Endothelial cell of umbilical vein (primary cell): ENCODE results near the gene APOO. TPM values are rescaled to one million over a fixed set of nuclear protein-coding genes. Genes with fewer than 3 reads are reported as not detected.

Experiments used
- BruUV-seq: library from RNA; stranded (reverse); fragments of 400-500 nt; replicated peaks from 2 replicates; lab custom pipeline; 2021; lab: Mats Ljungman, UMichigan
- CTCF ChIA-PET: fragments of 300-600, 350-600 bp; sonication (Branson Sonifier 250); formaldehyde crosslinking; loops from one replicate; lab custom pipeline; 2021; ENCODE audit warnings: antibody characterized with exemption, inconsistent platforms; lab: Charles Lee
- POLR2A ChIA-PET: fragments of 300-600, 350-600 bp; sonication (Branson Sonifier 250); formaldehyde crosslinking; loops from one replicate; lab custom pipeline; 2021; ENCODE audit warnings: antibody characterized with exemption, inconsistent platforms; lab: Charles Lee
- DNase-seq: peaks from one replicate; pipeline ENCODE4 v3.0.0-alpha.2; 2011; ENCODE audit warnings: low read depth, low spot score
- FAIRE-seq: peaks from 2 replicates; lab custom pipeline; 2011; peaks lifted over from hg19 to GRCh38; lab: Jason Lieb, UNC
- H2AFZ ChIP-seq: 2 replicates; pipeline ENCODE4 v1.6.0; 2012; ENCODE audit warnings: low read depth, low read length, control low read depth, inconsistent platforms
- H3K27ac ChIP-seq: 2 replicates; pipeline ENCODE4 v1.5.1; 2011; ENCODE audit warnings: low read depth, mild to moderate bottlenecking, control low read depth, low read length, moderate library complexity; ENCODE audit not compliant: insufficient read depth
- H3K27me3 ChIP-seq, 2 experiments: 2 replicates each; pipeline versions ENCODE4 v1.6.0 to v1.6.1; 2011; ENCODE audit warnings: low read length in 2 of 2, mixed read lengths in 1 of 2; ENCODE audit not compliant: control insufficient read depth in 2 of 2, insufficient read depth in 2 of 2
- H3K36me3 ChIP-seq, 2 experiments: 2 replicates in 1 of 2; 3 replicates in 1 of 2; pipeline ENCODE4 v1.5.1; 2011; ENCODE audit warnings: low read length in 2 of 2, mild to moderate bottlenecking in 1 of 2, moderate library complexity in 1 of 2; ENCODE audit not compliant: control insufficient read depth in 2 of 2, insufficient read depth in 2 of 2; ENCODE audit errors: extremely low read depth in 1 of 2
- H3K4me1 ChIP-seq: 3 replicates; pipeline ENCODE4 v1.5.1; 2011; ENCODE audit warnings: mild to moderate bottlenecking, low read length; ENCODE audit not compliant: control insufficient read depth, insufficient read depth; ENCODE audit errors: extremely low read depth
- H3K4me2 ChIP-seq: 2 replicates; pipeline ENCODE4 v1.6.1; 2011; ENCODE audit warnings: low read length, control low read depth, mixed read lengths; ENCODE audit not compliant: insufficient read depth
- H3K4me3 ChIP-seq, 3 experiments: fragments of 200-600 bp in 1 of 3; sonication (generic), shearing (Covaris generic) in 1 of 3; replicated peaks in 1 of 3; 2 replicates each; pipeline ENCODE4 v1.5.1; 2011 to 2016; ENCODE audit warnings: control low read depth in 3 of 3, low read length in 3 of 3, mild to moderate bottlenecking in 2 of 3, inconsistent platforms in 1 of 3, low read depth in 1 of 3, moderate library complexity in 1 of 3; ENCODE audit not compliant: insufficient read depth in 1 of 3
- H3K79me2 ChIP-seq: 2 replicates; pipeline ENCODE4 v1.6.0; 2012; ENCODE audit warnings: low read length, inconsistent platforms; ENCODE audit not compliant: control insufficient read depth, insufficient read depth
- H3K9ac ChIP-seq: replicated peaks from 2 replicates; pipeline ENCODE3; 2011; ENCODE audit warnings: low read length, control low read depth; ENCODE audit not compliant: insufficient read depth; ENCODE audit errors: extremely low read depth
- H3K9me1 ChIP-seq: replicated peaks from 3 replicates; pipeline ENCODE4 v1.6.0; 2011; ENCODE audit warnings: mild to moderate bottlenecking, low read length; ENCODE audit not compliant: control insufficient read depth, insufficient read depth; ENCODE audit errors: extremely low read depth
- H3K9me3 ChIP-seq: replicated peaks from 2 replicates; pipeline ENCODE4 v1.5.1; 2012; ENCODE audit warnings: low read length, inconsistent platforms; ENCODE audit not compliant: control insufficient read depth, insufficient read depth
- H4K20me1 ChIP-seq: replicated peaks from 2 replicates; pipeline ENCODE3; 2011; ENCODE audit warnings: mild to moderate bottlenecking, low read length; ENCODE audit not compliant: control insufficient read depth, insufficient read depth; ENCODE audit errors: extremely low read depth
- CTCF ChIP-seq, 2 donors: IDR thresholded peaks; 1 replicate in 1 of 2; 2 replicates in 1 of 2; pipeline ENCODE4 v1.5.1; 2011; ENCODE audit warnings: low read length in 2 of 2, mild to moderate bottlenecking in 2 of 2, moderate library complexity in 2 of 2, control low read depth in 1 of 2, inconsistent platforms in 1 of 2, low read depth in 1 of 2; ENCODE audit not compliant: insufficient read depth in 1 of 2; ENCODE audit errors: extremely low read depth in 1 of 2
- EZH2 ChIP-seq: IDR thresholded peaks from 2 replicates; pipeline ENCODE4 v1.6.1; 2012; ENCODE audit warnings: borderline replicate concordance, low read depth, mild to moderate bottlenecking, moderate library complexity, low read length, inconsistent platforms; ENCODE audit not compliant: severe bottlenecking
- FOS ChIP-seq: IDR thresholded peaks from 2 replicates; pipeline ENCODE4 v1.6.1; 2011; ENCODE audit warnings: mild to moderate bottlenecking, low read length, moderate library complexity, borderline replicate concordance; ENCODE audit not compliant: insufficient read depth
- GATA2 ChIP-seq: IDR thresholded peaks from 2 replicates; pipeline ENCODE4 v1.7.0; 2011; ENCODE audit warnings: low read depth, mild to moderate bottlenecking, moderate library complexity, mixed read lengths, low read length; ENCODE audit not compliant: insufficient read length, insufficient read depth
- JUN ChIP-seq: IDR thresholded peaks from 2 replicates; pipeline ENCODE4 v1.6.1; 2011; ENCODE audit warnings: borderline replicate concordance, low read depth; ENCODE audit not compliant: insufficient read length, insufficient read depth
- MAX ChIP-seq: IDR thresholded peaks from 2 replicates; pipeline ENCODE4 v1.6.1; 2011; ENCODE audit not compliant: insufficient read depth, insufficient read length
- MYC ChIP-seq: IDR thresholded peaks from one replicate; pipeline ENCODE4 v1.6.1; 2011; ENCODE audit warnings: mild to moderate bottlenecking, low read depth, low read length
- POLR2A ChIP-seq: IDR thresholded peaks from 2 replicates; pipeline ENCODE4 v1.6.1; 2012; ENCODE audit warnings: low read depth, mild to moderate bottlenecking, control low read depth, low read length
- POLR2AphosphoS5 ChIP-seq: IDR thresholded peaks from 2 replicates; pipeline ENCODE4 v1.6.1; 2012; ENCODE audit warnings: low read depth, mild to moderate bottlenecking, control low read depth, low read length, moderate library complexity; ENCODE audit not compliant: insufficient read depth
- dilution Hi-C: fragments of 300-500 bp; cut with MboI; formaldehyde crosslinking; loops from one replicate; pipeline ENCODE4 v1.15.0; 2019; ENCODE audit warnings: low sequenced_read_pairs; ENCODE audit not compliant: extremely low pct_ligation_motif_present
- intact Hi-C: fragments of 100-400 bp; cut with micrococcal nuclease; formaldehyde crosslinking; loops from one replicate; pipeline ENCODE4 v1.10.0; 2022
- polyA plus RNA-seq, 4 experiments: library from polyadenylated mRNA; depleted of rRNA in 3 of 4; stranded (reverse) in 3 of 4; unstranded in 1 of 4; fragments of >200 nt; gene quantifications; 2 replicates each; pipeline versions ENCODE4 v1.2.1 to v1.2.3, GENCODE V29; 2011 to 2012; ENCODE audit warnings: missing spikeins in 1 of 4
- total RNA-seq: library from RNA; stranded (reverse); gene quantifications from 2 replicates; pipeline ENCODE4 v1.2.3, GENCODE V29; 2021

APOO gene
- total and polyA plus RNA-seq, 2 donors (not counting 3 experiments of a cell fraction or from before 2014, with no cell fraction given), result 9.8 to 24.3 TPM

- POLR2A ChIA-PET, result no interaction called here
- H2AFZ ChIP-seq, result no peak overlapping the region
- no peaks in the 10 kb centered on the region for H3K79me2 ChIP-seq
- CTCF ChIA-PET, result no interaction called here
- H3K4me1 ChIP-seq, result peaks cover 6% of the 10 kb centered on the region
- no peaks in the 10 kb centered on the region for H3K9me1 ChIP-seq
- H3K4me2 ChIP-seq, result no peak overlapping the region
- no peak for TF ChIP-seq POLR2AphosphoS5
- no peak for TF ChIP-seq GATA2
- no peak for TF ChIP-seq EZH2
- TF ChIP-seq CTCF (IDR thresholded peaks at IDR 0.05; ENCODE audit: extremely low read depth in 1 of 2, insufficient read depth in 1 of 2, low read depth in 1 of 2, low read length in 2 of 2), result no peak
- no peak for TF ChIP-seq JUN
- TF ChIP-seq FOS, result no peak
- TF ChIP-seq MYC, result no peak
- TF ChIP-seq POLR2A, result no peak
- no peak for TF ChIP-seq MAX
- DNase-seq, result no peak
- dilution Hi-C loops, result no loop called here
- no peak overlapping the region for H3K4me3 ChIP-seq
- H3K9me3 ChIP-seq, result no peaks in the 10 kb centered on the region
- no peak overlapping the region for H3K27ac ChIP-seq
- no peaks in the 10 kb centered on the region for H4K20me1 ChIP-seq
- intact Hi-C loops, result no loop called here
- no peaks in the 10 kb centered on the region for H3K36me3 ChIP-seq
- no TSS peak for BruUV-seq
- H3K9ac ChIP-seq, result no peak overlapping the region
- no peak for FAIRE-seq
- H3K27me3 ChIP-seq, result no peaks in the 10 kb centered on the region
These were observed 92.4 kb downstream of the APOO start for GRCh38 chrX:23815376-23815775.
